K562 (cell line): Measurements from ENCODE around the gene POU3F1. TPM values are rescaled to one million over a fixed set of nuclear protein-coding genes. Genes with fewer than 3 reads are reported as not detected.

Experiments
- BRF1 ChIP-seq: IDR thresholded peaks from 3 replicates; pipeline ENCODE4 v1.6.1; 2011; ENCODE audit warnings: borderline replicate concordance, mild to moderate bottlenecking; ENCODE audit not compliant: insufficient read length; ENCODE audit errors: extremely low read depth
- E2F6 ChIP-seq, 2 experiments: IDR thresholded peaks; 2 replicates each; pipeline ENCODE4 v1.6.1; 2011; ENCODE audit warnings: borderline replicate concordance in 1 of 2, control low read depth in 1 of 2, low read depth in 1 of 2, low read length in 1 of 2, mild to moderate bottlenecking in 1 of 2, mixed read lengths in 1 of 2, moderate library complexity in 1 of 2; ENCODE audit not compliant: insufficient read depth in 1 of 2, insufficient read length in 1 of 2, poor library complexity in 1 of 2, severe bottlenecking in 1 of 2; ENCODE audit errors: extremely low read depth in 1 of 2
- GATAD2A ChIP-seq: fragments of 450-650 bp; IDR thresholded peaks from 2 replicates; pipeline ENCODE4 v1.6.1; 2017
- HMGN3 ChIP-seq: IDR thresholded peaks from 2 replicates; pipeline ENCODE4 v1.6.1; 2011; ENCODE audit warnings: borderline replicate concordance, low read depth, mild to moderate bottlenecking, mixed read lengths, low read length; ENCODE audit not compliant: insufficient read length; ENCODE audit errors: extremely low read depth
- HMGXB4 ChIP-seq: sonication (generic); formaldehyde crosslinking; IDR thresholded peaks from 2 replicates; pipeline ENCODE4 v1.8.1; 2023; ENCODE audit warnings: mild to moderate bottlenecking, missing genetic modification reagents
- MBD2 ChIP-seq: sonication (generic); IDR thresholded peaks from 2 replicates; pipeline ENCODE4 v1.6.1; 2016; ENCODE audit warnings: low read depth, borderline replicate concordance
- MIER1 ChIP-seq: fragments of 450-650 bp; IDR thresholded peaks from 2 replicates; pipeline ENCODE4 v1.6.1; 2016; ENCODE audit warnings: antibody characterized with exemption, mild to moderate bottlenecking, low read depth
- NCOA2 ChIP-seq, 2 experiments: fragments of 450-650 bp; IDR thresholded peaks; 2 replicates each; pipeline ENCODE4 v1.6.1; 2018; ENCODE audit warnings: mild to moderate bottlenecking in 2 of 2, moderate library complexity in 1 of 2; ENCODE audit not compliant: partially characterized antibody in 2 of 2
- PHB2 ChIP-seq: fragments of 450-650 bp; IDR thresholded peaks from 2 replicates; pipeline ENCODE4 v1.6.1; 2017; ENCODE audit warnings: low read depth
- POLR2H ChIP-seq: IDR thresholded peaks from 2 replicates; pipeline ENCODE4 v1.6.1; 2016; ENCODE audit warnings: missing genetic modification characterization, low read depth, mild to moderate bottlenecking, control low read depth, missing compliant biosample characterization, moderate library complexity
- TFAM ChIP-seq: fragments of 250-450 bp; sonication (Bioruptor Pico); conservative IDR thresholded peaks from 2 replicates; pipeline ENCODE4 v1.5.0; 2021; ENCODE audit warnings: mild to moderate bottlenecking, moderate library complexity
- WHSC1 ChIP-seq: IDR thresholded peaks from one replicate; pipeline ENCODE4 v1.6.1; 2012; ENCODE audit warnings: low read length, control low read depth, inconsistent platforms
- ZNF253 ChIP-seq: fragments of 250-450 bp; sonication (Bioruptor Pico); conservative IDR thresholded peaks from 2 replicates; pipeline ENCODE4 v1.6.1; 2021; ENCODE audit warnings: mild to moderate bottlenecking
- polyA plus RNA-seq, 8 experiments: library from polyadenylated mRNA; depleted of rRNA in 4 of 8; stranded (reverse) in 5 of 8; unstranded in 3 of 8; fragments of >200 nt; fragmentation: Nextera tagmentation in 2 of 8; fragmentation: Illumina TruSeq in 1 of 8; extraction: Ambion mirVana in 2 of 8; extraction: Trizol in 1 of 8; gene quantifications; 2 replicates each; pipeline versions ENCODE4 v1.2.1 to v1.2.3, GENCODE V29; 2011 to 2014; ENCODE audit warnings: inconsistent platforms in 1 of 8, missing spikeins in 1 of 8
- total RNA-seq, 7 experiments: library from RNA; depleted of rRNA in 6 of 7; stranded (reverse); fragments of >200 nt in 6 of 7; fragmentation: Illumina TruSeq in 2 of 7; extraction: Trizol in 2 of 7; gene quantifications; 2 replicates each; pipeline versions ENCODE4 v1.2.1 to v1.2.3, GENCODE V29; 2011 to 2021; ENCODE audit warnings: low replicate concordance in 1 of 7
- TF ChIP-seq, protein P1 (sequence below), 2 experiments: fragments of 450-650 bp in 1 of 2; sonication (generic) in 1 of 2; formaldehyde crosslinking in 1 of 2; IDR thresholded peaks; 2 replicates each; pipeline versions ENCODE4 v1.7.1 to v1.9.0; 2016 to 2022; ENCODE audit warnings: inconsistent platforms in 1 of 2, mild to moderate bottlenecking in 1 of 2, missing genetic modification reagents in 1 of 2

The POU3F1 gene
- total and polyA plus RNA-seq, 9 of the 15 experiments (the other 6 are each of a cell fraction or from before 2014, with no cell fraction given), result 0.09 TPM; not detected in 8

DNA sequence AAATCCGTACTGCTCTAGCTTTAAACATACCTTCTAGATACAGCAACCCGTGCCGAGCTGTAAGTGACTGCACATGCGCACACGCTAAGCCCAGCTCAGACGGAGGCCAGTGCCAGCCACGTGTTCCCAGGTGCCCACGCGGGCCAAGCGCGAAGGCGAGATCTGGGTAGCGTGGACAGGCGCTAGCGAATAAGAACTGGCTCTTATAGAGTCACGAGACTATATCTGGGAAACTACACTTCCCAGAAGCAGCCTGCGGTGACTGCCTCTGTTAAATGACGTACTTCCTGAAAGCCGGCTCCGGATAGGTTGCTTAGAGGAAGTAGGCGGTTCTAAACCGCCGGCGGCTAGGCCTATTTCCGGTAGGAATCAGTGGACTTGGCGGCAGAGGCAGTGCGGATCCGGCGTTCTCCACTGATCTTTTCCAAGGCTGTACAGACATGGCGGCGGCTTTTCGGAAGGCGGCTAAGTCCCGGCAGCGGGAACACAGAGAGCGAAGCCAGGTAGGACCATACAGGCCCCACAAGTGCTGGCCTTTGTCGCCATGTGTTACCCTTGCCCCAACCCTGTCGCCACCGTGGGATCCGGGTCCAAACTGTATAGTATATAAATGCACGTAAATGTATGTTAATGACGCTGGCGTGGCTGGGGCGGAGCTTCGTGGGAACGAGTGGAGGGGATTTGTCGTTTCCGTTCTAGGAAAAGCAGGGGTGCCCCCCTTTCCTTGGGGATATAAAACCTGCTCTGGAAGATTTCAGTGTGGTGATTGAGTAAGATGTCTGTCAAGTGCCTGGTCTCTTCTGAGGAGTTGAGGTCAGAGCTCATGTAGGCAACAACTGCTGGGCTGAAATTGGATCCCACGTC lies 34.0 kb downstream of the POU3F1 start, which contains the start of gene UTP11 (continued):
- TF ChIP-seq E2F6 (IDR thresholded peaks at IDR 0.05; ENCODE audit: borderline replicate concordance in 1 of 2, extremely low read depth in 1 of 2, insufficient read depth in 1 of 2, insufficient read length in 1 of 2, low read depth in 1 of 2, low read length in 1 of 2, poor library complexity in 1 of 2, severe bottlenecking in 1 of 2) (peak; percentile 100), TFAM (no peak), HMGXB4 (CRISPR knock-in tag) (peak; percentile 97), NCOA2 (IDR thresholded peaks at IDR 0.05; ENCODE audit: partially characterized antibody in 2 of 2) (no peak), BRF1 (no peak), ZNF253 (CRISPR knock-in tag) (peak; percentile 78; the same call in 1 of the 2 replicates), PHB2 (no peak), GATAD2A (no peak), MBD2 (peak; percentile 95), WHSC1 (no peak), HMGN3 (no peak), MIER1 (no peak), POLR2H (tag) (peak; percentile 95)
- TF ChIP-seq, protein P1, sequence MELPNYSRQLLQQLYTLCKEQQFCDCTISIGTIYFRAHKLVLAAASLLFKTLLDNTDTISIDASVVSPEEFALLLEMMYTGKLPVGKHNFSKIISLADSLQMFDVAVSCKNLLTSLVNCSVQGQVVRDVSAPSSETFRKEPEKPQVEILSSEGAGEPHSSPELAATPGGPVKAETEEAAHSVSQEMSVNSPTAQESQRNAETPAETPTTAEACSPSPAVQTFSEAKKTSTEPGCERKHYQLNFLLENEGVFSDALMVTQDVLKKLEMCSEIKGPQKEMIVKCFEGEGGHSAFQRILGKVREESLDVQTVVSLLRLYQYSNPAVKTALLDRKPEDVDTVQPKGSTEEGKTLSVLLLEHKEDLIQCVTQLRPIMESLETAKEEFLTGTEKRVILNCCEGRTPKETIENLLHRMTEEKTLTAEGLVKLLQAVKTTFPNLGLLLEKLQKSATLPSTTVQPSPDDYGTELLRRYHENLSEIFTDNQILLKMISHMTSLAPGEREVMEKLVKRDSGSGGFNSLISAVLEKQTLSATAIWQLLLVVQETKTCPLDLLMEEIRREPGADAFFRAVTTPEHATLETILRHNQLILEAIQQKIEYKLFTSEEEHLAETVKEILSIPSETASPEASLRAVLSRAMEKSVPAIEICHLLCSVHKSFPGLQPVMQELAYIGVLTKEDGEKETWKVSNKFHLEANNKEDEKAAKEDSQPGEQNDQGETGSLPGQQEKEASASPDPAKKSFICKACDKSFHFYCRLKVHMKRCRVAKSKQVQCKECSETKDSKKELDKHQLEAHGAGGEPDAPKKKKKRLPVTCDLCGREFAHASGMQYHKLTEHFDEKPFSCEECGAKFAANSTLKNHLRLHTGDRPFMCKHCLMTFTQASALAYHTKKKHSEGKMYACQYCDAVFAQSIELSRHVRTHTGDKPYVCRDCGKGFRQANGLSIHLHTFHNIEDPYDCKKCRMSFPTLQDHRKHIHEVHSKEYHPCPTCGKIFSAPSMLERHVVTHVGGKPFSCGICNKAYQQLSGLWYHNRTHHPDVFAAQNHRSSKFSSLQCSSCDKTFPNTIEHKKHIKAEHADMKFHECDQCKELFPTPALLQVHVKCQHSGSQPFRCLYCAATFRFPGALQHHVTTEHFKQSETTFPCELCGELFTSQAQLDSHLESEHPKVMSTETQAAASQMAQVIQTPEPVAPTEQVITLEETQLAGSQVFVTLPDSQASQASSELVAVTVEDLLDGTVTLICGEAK (IDR thresholded peaks at IDR 0.05), result peak; percentile 99
- TF ChIP-seq, protein P1 (CRISPR knock-in tag; IDR thresholded peaks at IDR 0.05), result no peak; the same call in 1 of the 2 replicates
